T-helper 2 cell treated with Interferon-gamma antibody and Interleukin-4, amounts not matched to agents 100 ng/mL and 5 ng/mL, for 36 hours (primary cell): Measurements from ENCODE around the gene EPB41L4A. TPM values are rescaled to one million over a fixed set of nuclear protein-coding genes. Genes with fewer than 3 reads are reported as not detected.
"Not testable (repeated sequence)": the region's sequence is repeated elsewhere in the genome, so short reads cannot be mapped to it uniquely, and the experiment has no call there.

Experiments used
- intact Hi-C: fragments of 100-400 bp; cut with micrococcal nuclease; formaldehyde crosslinking; loops from one replicate; pipeline ENCODE4 v1.15.1; 2023
- total RNA-seq: library from RNA; stranded (reverse); gene quantifications from 2 replicates; pipeline ENCODE4 v1.2.3, GENCODE V29; 2022

Gene EPB41L4A
- total RNA-seq, 1 donor from 2014 or later: 0.70 TPM

- intact Hi-C loops: no loop called here
Measured at GRCh38 chr5:112401924-112402323, 17.2 kb downstream of the EPB41L4A start.

GRCh38 chr5:112397690-112398089 lies 21.4 kb downstream of the EPB41L4A start:
- intact Hi-C loops: no loop called here

- intact Hi-C loops: no loop called here
Measured at GRCh38 chr5:112396430-112396829, 22.6 kb downstream of the EPB41L4A start.

- intact Hi-C loops: not testable (repeated sequence)
Measured at GRCh38 chr5:112395299-112395698, 23.8 kb downstream of the EPB41L4A start.

GRCh38 chr5:112390327-112390726 lies 28.8 kb downstream of the EPB41L4A start:
- intact Hi-C loops: no loop called here

GRCh38 chr5:112388739-112389138 lies 30.3 kb downstream of the EPB41L4A start:
- intact Hi-C loops: no loop called here

GRCh38 chr5:112388074-112388473 lies 31.0 kb downstream of the EPB41L4A start:
- intact Hi-C loops: no loop called here

GRCh38 chr5:112386766-112387165 lies 32.3 kb downstream of the EPB41L4A start:
- intact Hi-C loops: no loop called here

GRCh38 chr5:112385969-112386368 lies 33.1 kb downstream of the EPB41L4A start:
- intact Hi-C loops: no loop called here

GRCh38 chr5:112385566-112385965 lies 33.5 kb downstream of the EPB41L4A start:
- intact Hi-C loops: no loop called here

GRCh38 chr5:112384523-112384922 lies 34.6 kb downstream of the EPB41L4A start:
- intact Hi-C loops: no loop called here

- intact Hi-C loops: no loop called here
Measured at GRCh38 chr5:112382886-112383285, 36.2 kb downstream of the EPB41L4A start.

GRCh38 chr5:112381521-112381920 lies 37.6 kb downstream of the EPB41L4A start:
- intact Hi-C loops: no loop called here

GRCh38 chr5:112379542-112380325 lies 39.3 kb downstream of the EPB41L4A start:
- intact Hi-C loops: no loop called here

GRCh38 chr5:112374818-112375217 lies 44.3 kb downstream of the EPB41L4A start:
- intact Hi-C loops: no loop called here

GRCh38 chr5:112374356-112374755 lies 44.7 kb downstream of the EPB41L4A start:
- intact Hi-C loops: no loop called here

- intact Hi-C loops: no loop called here
Measured at GRCh38 chr5:112373885-112374284, 45.2 kb downstream of the EPB41L4A start.

- intact Hi-C loops: no loop called here
Measured at GRCh38 chr5:112372543-112372942, 46.5 kb downstream of the EPB41L4A start.

GRCh38 chr5:112371067-112371466 lies 48.0 kb downstream of the EPB41L4A start:
- intact Hi-C loops: no loop called here

GRCh38 chr5:112367400-112367799 lies 51.7 kb downstream of the EPB41L4A start:
- intact Hi-C loops: no loop called here

GRCh38 chr5:112366987-112367386 lies 52.1 kb downstream of the EPB41L4A start:
- intact Hi-C loops: no loop called here

- intact Hi-C loops: not testable (repeated sequence)
Measured at GRCh38 chr5:112360740-112361139, 58.3 kb downstream of the EPB41L4A start.
